Activated CD8-positive, alpha-beta T cell treated with anti-CD3 and anti-CD28 coated beads for 36 hours (primary cell): ENCODE data around the gene RAB41. TPM values are rescaled to one million over a fixed set of nuclear protein-coding genes. Genes with fewer than 3 reads are reported as not detected.
"Not testable (repeated sequence)": the region's sequence is repeated elsewhere in the genome, so short reads cannot be mapped to it uniquely, and the experiment has no call there.

ENCODE experiments used
- ATAC-seq: fragments of 200-7000 bp; cut with Tn5 transposase; one replicate; pipeline ENCODE4 v1.10.0; 2021; ENCODE audit warnings: mild to moderate bottlenecking, moderate library complexity
- CTCF ChIA-PET: fragments of 350-600 bp; sonication (Branson Sonifier 250); formaldehyde crosslinking; loops from one replicate; lab custom pipeline; 2021; ENCODE audit warnings: antibody characterized with exemption; lab: Charles Lee
- POLR2A ChIA-PET: fragments of 350-600 bp; sonication (Branson Sonifier 250); formaldehyde crosslinking; loops from one replicate; lab custom pipeline; 2021; ENCODE audit warnings: antibody characterized with exemption; lab: Charles Lee
- DNase-seq: peaks from one replicate; pipeline ENCODE4 v3.0.0-alpha.2; 2020
- H3K27ac Mint-ChIP-seq: one replicate; pipeline ENCODE4 v1.8.0; 2021; ENCODE audit warnings: mild to moderate bottlenecking, mixed read lengths
- H3K27me3 Mint-ChIP-seq: one replicate; pipeline ENCODE4 v1.8.0; 2021; ENCODE audit warnings: mixed read lengths
- H3K36me3 Mint-ChIP-seq: one replicate; pipeline ENCODE4 v1.8.0; 2021; ENCODE audit warnings: low read depth, mixed read lengths
- H3K4me1 Mint-ChIP-seq: one replicate; pipeline ENCODE4 v1.8.0; 2021; ENCODE audit warnings: low read depth, mixed read lengths
- H3K4me3 Mint-ChIP-seq: one replicate; pipeline ENCODE4 v1.8.0; 2021; ENCODE audit warnings: mild to moderate bottlenecking, moderate library complexity, mixed read lengths
- H3K9me3 Mint-ChIP-seq: one replicate; pipeline ENCODE4 v1.8.0; 2021; ENCODE audit warnings: mixed read lengths
- CTCF ChIP-seq: fragments of 200-600 bp; IDR thresholded peaks from one replicate; pipeline ENCODE4 v1.8.0; 2022; ENCODE audit warnings: antibody characterized with exemption, mild to moderate bottlenecking
- intact Hi-C: fragments of 100-400 bp; cut with micrococcal nuclease; formaldehyde crosslinking; loops from one replicate; pipeline ENCODE4 v1.10.0; 2022
- total RNA-seq, 2 experiments: library from RNA; stranded (reverse); gene quantifications; one replicate each; pipeline ENCODE4 v1.2.3, GENCODE V29; 2021

The RAB41 gene
- total RNA-seq, 2 experiments from 2014 or later = not detected

DNA sequence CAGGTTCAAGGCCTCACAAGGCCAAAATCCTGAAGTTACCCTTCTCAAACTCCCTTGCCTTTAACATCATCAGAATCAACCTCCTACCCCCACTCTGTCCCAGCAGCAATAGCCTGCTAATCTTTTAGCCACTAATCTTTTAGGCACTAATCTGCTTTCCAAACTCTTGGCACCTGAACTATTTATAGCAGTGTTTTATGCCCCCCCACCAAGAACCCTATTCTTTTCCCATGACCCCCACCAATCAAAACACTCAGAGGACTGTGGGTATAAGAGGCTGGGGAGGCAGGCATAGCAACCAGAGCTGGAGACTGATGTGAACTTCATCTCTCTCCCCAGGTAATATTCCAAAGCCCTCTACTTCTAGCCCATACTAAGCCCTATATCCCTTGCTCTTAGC, 13.9 kb upstream of the RAB41 start, which contains the start of gene ARR3:
Gene ARR3 (plus strand): TSS at position 301 of the 400 bp plus-strand sequence. CDS start 1,052 bp downstream, outside the sequence.
- Mint-ChIP-seq H3K36me3 (no peaks in the 10 kb centered on the region), H3K4me1 (no peaks in the 10 kb centered on the region), H3K27ac (no peak within 1 kb of the TSS), H3K9me3 (no peaks in the 10 kb centered on the region), H3K27me3 (no peaks in the 10 kb centered on the region), H3K4me3 (no peak within 1 kb of the TSS)
- intact Hi-C loops = no loop called here
- TF ChIP-seq CTCF = no peak
- DNase-seq (no peak), ATAC-seq (no peak)
- POLR2A ChIA-PET = no interaction called here
- CTCF ChIA-PET = no interaction called here

- H3K36me3 Mint-ChIP-seq, H3K9me3 Mint-ChIP-seq, H3K4me3 Mint-ChIP-seq, DNase-seq, intact Hi-C loops, H3K27ac Mint-ChIP-seq, H3K27me3 Mint-ChIP-seq, H3K4me1 Mint-ChIP-seq, CTCF ChIA-PET, POLR2A ChIA-PET, ATAC-seq: not testable (repeated sequence)
Observed at GRCh38 chrX:70274029-70274428, 7.9 kb upstream of the RAB41 start.

DNA sequence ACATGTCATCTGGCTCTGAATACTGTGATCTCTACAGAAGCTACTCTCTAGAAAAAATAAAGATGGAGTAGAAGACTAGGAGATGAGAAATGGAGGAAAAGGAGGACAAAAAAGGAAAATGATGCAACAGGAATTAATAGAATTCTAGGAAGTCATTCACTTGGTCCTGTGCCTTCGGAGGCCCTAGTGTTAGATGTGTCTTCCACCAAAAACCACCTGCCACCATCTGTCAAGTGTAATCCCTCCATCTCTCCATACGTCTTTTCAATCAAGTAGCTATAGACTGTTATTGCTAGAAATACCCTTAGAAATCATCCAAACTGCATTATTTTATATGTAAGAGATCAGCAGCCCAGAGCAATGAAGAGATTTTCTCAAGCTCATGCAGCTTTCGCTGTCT, 2.9 kb upstream of the RAB41 start:
- ChIA-PET POLR2A (no interaction called here), CTCF (no interaction called here)
- H3K4me1 Mint-ChIP-seq = no peaks in the 10 kb centered on the region
- TF ChIP-seq CTCF = no peak
- H3K27ac Mint-ChIP-seq = no peak overlapping the region
- no peak overlapping the region for H3K4me3 Mint-ChIP-seq
- DNase-seq (no peak), ATAC-seq (no peak)
- H3K27me3 Mint-ChIP-seq = no peaks in the 10 kb centered on the region
- peaks cover 11% of the 10 kb centered on the region for H3K36me3 Mint-ChIP-seq
- intact Hi-C loops = no loop called here
- no peaks in the 10 kb centered on the region for H3K9me3 Mint-ChIP-seq

- ATAC-seq (no peak), DNase-seq (no peak)
- no peaks in the 10 kb centered on the region for H3K27me3 Mint-ChIP-seq
- no peak overlapping the region for H3K27ac Mint-ChIP-seq
- no peak for TF ChIP-seq CTCF
- no peak overlapping the region for H3K4me3 Mint-ChIP-seq
- POLR2A ChIA-PET = no interaction called here
- H3K36me3 Mint-ChIP-seq = peaks cover 14% of the 10 kb centered on the region
- intact Hi-C loops = no loop called here
- CTCF ChIA-PET = no interaction called here
- no peaks in the 10 kb centered on the region for H3K9me3 Mint-ChIP-seq
- H3K4me1 Mint-ChIP-seq = no peaks in the 10 kb centered on the region
Observed at GRCh38 chrX:70280573-70280972, 1.4 kb upstream of the RAB41 start.

DNA sequence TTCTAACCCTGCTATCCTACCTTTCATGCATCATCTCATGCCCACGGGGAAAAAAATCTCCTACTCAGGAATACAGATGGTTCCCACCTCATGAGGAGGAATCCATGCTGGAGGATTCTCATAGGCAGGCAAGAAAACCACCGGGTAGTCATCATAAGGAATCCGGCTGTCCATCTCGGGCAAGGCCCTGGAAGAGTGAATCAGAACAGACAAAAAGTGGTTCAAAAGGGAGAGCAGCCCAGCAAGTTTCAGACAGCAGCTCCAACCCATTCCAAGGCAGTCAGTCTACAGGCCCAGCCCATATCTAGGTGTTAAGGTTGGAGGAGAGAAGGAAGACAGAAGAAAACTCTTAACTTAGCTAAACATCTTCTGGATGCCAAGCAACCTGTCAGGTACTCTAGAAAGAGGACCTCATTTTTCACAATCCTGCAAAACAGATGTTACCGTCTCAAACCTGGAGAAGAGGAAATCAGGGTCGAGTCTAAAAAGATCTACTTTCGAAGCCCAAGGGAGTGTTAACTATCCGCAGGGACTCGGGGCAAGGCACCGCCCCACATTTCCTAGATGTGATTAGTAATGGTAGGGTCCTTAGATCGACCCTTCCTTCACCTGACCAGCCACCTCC, 7.3 kb downstream of the RAB41 start:
- POLR2A ChIA-PET = interaction anchor here (0.9 to 1.4 kb wide), 2 partner anchors 145 to 156 kb away, joined by 3 read pairs; partner anchors contain the start of gene IGBP1
- peaks cover 9% of the 10 kb centered on the region for H3K4me1 Mint-ChIP-seq
- CTCF ChIA-PET = interaction anchor here (0.7 to 1.4 kb wide), 3 partner anchors 145 to 364 kb away, joined by 3 read pairs; no protein-coding TSS in a partner anchor
- DNase-seq (no peak), ATAC-seq (no peak)
- peak overlapping the region; percentile 85 for H3K27ac Mint-ChIP-seq
- intact Hi-C loops = no loop called here
- H3K36me3 Mint-ChIP-seq = peaks cover 10% of the 10 kb centered on the region
- H3K9me3 Mint-ChIP-seq = no peaks in the 10 kb centered on the region
- peak overlapping the region; percentile 90 for H3K4me3 Mint-ChIP-seq
- no peaks in the 10 kb centered on the region for H3K27me3 Mint-ChIP-seq
- no peak for TF ChIP-seq CTCF
